GM19025 (cell line): ENCODE data around the gene STPG1.

Source experiments
- ATAC-seq: cut with Tn5 transposase; IDR thresholded peaks from one replicate; pipeline ENCODE4 v1.9.1; 2021; ENCODE audit warnings: mild to moderate bottlenecking, low read depth, moderate library complexity; ENCODE audit not compliant: unreplicated experiment

Gene STPG1

DNA sequence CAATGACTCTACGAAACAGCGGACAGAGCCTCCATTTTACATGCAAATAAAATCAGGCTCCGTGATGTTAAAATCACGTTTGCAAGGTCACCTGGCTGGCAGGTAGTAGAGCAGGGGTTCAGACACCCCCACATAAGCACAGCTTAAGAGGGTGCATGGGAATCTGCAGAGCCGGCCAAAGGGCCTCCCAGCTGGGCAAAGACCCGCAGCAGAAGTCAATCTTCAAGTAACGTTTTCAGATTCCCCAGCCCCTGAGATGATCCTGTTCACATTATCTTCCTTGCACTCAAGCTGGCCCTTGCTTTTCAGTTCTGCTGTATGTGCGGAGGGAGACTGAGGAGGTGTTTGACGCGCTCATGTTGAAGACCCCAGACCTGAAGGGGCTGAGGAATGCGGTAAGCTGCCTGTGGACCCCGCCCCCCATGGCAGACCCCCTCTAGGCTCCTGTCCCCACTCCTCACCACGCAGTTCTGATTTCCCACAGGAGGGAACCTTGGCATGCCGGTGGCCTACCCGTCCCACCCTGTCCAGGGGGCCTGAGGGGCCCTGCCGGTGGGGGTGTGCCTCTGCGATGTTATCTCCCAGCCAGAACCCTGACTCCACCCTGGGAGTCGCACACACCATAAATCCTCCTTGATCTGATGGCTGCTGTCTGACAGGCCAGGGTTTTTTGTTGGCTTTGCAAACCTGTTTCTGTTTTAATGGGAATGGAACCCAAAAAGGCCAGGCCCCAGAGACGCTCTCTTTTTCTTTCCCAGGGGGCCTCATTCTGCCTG is 66.2 kb downstream of the STPG1 start:
- ATAC-seq, result no peak

- no peak for ATAC-seq
These were observed 68.2 kb downstream of the STPG1 start for GRCh38 chr1:24345334-24345733.

- no peak for ATAC-seq
These were observed 69.4 kb downstream of the STPG1 start for GRCh38 chr1:24344090-24344742.

DNA sequence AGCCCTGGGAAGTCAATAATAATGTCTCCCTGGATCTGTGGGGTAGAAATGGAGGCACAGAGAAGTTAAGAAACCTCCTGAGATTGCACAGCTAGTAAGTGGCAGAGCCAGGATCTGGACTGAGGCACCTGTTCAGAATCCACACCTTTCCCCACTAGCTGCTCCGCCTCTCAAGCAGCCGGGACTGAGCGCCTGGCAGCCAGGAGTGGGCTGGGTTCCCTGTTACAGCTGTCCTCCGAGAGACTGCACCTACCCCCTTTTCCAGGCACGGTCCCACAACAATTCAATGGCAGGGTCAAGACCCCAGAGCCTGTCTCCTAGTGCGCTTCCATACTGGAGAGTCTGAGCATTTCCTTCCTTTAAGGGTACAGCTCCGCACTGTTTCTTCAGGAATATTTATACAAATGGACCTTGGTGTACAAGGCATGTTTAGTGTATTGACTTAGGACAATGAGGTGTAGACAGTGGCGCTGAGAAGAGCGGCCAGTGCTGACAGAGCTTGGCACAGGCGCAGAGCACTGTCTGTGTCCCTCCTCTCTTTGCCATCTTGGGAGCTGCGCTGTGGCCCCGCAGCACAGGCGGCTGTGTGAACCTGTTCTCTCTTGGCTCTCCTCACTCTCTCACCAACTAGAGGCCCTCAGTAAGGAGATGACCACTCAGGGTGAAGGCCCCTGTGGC is 70.0 kb downstream of the STPG1 start:
- no peak for ATAC-seq

DNA sequence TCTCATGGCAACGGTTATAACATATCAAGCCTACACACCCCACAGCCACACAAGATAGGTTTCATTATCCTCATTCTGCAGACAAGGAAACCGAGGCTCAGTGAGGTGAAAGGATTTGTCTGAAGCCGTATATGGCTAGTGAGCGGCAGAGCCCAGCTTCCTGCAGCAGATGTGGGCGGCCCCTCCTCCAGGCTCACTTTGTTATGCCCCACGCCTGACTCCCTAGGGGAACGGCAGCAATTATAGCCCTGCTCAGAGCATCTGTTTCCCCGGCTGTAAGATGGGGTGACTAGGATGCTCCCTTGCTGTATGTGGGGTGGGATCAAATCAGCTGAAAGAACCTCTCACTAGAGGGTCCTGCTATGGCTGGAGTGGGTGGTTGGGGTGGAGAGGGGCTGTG is 72.3 kb downstream of the STPG1 start:
- no peak for ATAC-seq

- no peak for ATAC-seq
These were observed 72.8 kb downstream of the STPG1 start for GRCh38 chr1:24340770-24341169.

DNA sequence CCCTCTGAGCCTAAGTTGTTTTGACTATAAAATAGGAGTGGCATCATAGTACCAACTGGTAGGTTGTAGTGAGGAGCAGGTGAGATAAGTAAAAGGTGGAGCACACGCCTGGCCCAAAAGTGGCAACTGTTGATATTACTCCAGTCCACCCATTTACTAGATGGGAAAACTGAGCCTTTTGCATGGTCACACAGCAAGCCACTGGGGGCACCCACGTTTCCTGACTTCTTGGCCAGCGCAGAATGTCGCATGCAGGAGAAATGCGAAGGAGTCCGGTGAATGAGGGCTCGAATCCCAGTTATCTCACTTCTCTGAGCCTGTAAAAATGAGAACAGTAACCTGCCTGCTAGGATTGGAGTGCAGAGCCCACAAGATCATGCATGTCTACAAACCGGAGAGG is 73.6 kb downstream of the STPG1 start:
- ATAC-seq, result no peak

GRCh38 chr1:24338447-24338846 is 75.1 kb downstream of the STPG1 start:
- no peak for ATAC-seq

- no peak for ATAC-seq
These were observed 76.1 kb downstream of the STPG1 start for GRCh38 chr1:24337455-24337854.

DNA sequence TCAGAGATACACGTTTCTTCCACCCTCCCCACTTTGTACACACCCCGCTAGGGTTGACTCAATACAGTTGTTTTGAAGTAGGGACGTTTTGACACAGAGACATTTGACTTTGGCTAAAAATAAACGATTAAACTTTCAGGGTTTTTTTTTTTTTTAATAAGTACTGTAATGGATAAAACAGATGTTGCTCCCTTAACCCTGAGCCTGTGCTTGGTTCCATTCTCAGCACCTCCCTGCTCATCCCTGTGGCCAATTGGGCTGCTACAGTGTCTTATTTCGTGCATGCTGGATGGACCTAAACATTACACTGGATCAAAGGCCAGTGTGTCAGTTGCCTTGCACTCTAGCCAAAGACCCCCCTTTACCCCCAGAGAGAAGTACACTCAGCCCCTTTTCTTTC is 77.5 kb downstream of the STPG1 start:
- no peak for ATAC-seq

- ATAC-seq, result no peak
These were observed 81.5 kb downstream of the STPG1 start for GRCh38 chr1:24331961-24332673.

DNA sequence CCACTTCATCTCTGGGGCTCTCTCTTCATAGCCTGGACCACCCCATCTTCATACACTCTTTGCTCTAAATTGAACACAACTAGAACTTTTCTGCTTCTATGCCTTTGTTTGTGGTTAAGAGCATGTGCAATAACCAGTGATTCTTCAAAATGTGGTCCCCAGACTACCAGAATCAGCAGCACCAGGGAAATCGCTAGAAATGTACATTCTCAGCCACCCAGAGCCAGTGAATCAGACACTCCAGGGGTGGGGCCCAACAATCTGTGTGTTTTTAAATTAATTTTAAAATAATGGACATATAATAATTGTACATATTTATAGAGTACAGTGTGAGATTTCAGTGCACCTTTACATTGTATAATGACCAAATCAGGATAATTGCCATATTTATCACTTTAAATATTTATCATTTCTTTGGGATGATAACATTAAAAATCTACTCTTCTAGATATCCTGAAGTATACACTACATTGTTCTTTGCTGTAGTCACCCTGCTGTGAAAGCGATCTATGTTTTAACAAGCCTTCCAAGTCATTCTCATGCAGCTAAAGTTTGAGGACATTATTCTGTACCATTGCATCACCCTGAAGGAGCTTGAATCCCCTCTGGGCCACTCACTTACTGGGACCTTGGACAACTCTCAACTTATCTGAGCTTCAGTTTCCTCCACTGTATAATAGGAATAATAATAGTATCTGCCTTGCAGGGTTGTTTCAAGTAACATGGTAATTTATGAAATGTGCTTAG is 83.6 kb downstream of the STPG1 start:
- no peak for ATAC-seq

- no peak for ATAC-seq
These were observed 84.3 kb downstream of the STPG1 start for GRCh38 chr1:24329331-24329730.

- ATAC-seq, result no peak
These were observed 85.7 kb downstream of the STPG1 start for GRCh38 chr1:24327891-24328290.

DNA sequence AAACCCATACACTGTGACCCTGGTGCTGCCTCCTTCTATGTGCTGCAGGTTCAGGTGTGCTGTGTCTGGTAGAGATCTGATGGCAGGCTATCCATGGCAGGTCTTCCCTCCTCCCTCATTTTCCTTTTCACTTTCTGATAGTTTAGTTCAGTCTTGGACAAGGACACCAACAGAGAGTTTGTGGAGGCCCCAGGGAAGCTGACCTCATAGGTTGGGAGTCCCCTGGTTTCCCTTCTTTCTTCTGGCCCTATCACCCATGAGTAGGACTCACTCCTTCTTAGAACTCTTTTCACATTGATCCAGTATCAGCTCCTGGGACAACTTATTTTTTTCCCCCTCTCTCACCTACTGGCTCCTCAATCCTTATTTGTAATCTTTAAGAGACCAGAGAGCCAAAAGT is 86.1 kb downstream of the STPG1 start:
- ATAC-seq, result no peak

- no peak for ATAC-seq
These were observed 87.8 kb downstream of the STPG1 start for GRCh38 chr1:24325587-24326449.

GRCh38 chr1:24324903-24325302 is 88.7 kb downstream of the STPG1 start:
- ATAC-seq, result no peak

- no peak for ATAC-seq
These were observed 90.3 kb downstream of the STPG1 start for GRCh38 chr1:24323281-24323680.

GRCh38 chr1:24322470-24323177 is 91.0 kb downstream of the STPG1 start:
- ATAC-seq, result no peak
